OCI-LY3 (cell line): ENCODE measurements around the gene TRDN.

Experiments
- CTCF ChIP-seq: fragments of 200-600, 300-600 bp; sonication (generic); IDR thresholded peaks from 2 replicates; pipeline ENCODE4 v1.5.1; 2014; ENCODE audit warnings: antibody characterized with exemption, low read length, low read depth
- EZH2phosphoT487 ChIP-seq: fragments of 200-600 bp; shearing (Covaris generic); IDR thresholded peaks from 2 replicates; pipeline ENCODE4 v1.6.1; 2018; ENCODE audit warnings: antibody characterized with exemption, mixed run types, low read depth

- TF ChIP-seq CTCF (no peak), EZH2phosphoT487 (no peak)
Measured at GRCh38 chr6:123635144-123635543, 1.6 kb downstream of the TRDN start.
